ENCODE measurements around the gene ORMDL2.
"Not testable (repeated sequence)": the region's sequence is repeated elsewhere in the genome, so short reads cannot be mapped to it uniquely, and the experiment has no call there.

ORMDL2 gene

DNA sequence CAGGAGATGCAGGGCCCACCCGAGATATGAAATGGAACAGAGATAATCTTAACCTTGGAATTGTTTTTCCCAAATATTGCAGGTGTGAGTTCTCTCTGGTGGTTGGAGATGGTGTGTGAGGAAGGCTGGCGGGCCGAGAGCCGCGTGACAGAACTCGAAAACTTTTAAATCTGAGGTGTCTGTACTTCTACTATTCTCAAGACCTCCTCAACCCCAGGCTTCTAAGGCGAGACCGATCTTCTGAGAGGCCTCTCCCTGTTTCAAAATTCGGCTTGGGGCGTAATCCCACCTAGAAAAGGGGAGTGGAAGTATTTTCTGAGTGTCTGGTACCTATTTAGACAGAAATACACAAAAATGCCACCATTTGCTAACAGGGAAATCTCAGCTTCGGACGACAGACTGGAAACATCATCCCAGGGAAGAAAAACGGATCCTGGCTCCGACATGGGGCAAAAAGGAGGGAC is 928 bp upstream of the ORMDL2 start:
- DNase-seq, result peak; percentile 69 to 74

DNA sequence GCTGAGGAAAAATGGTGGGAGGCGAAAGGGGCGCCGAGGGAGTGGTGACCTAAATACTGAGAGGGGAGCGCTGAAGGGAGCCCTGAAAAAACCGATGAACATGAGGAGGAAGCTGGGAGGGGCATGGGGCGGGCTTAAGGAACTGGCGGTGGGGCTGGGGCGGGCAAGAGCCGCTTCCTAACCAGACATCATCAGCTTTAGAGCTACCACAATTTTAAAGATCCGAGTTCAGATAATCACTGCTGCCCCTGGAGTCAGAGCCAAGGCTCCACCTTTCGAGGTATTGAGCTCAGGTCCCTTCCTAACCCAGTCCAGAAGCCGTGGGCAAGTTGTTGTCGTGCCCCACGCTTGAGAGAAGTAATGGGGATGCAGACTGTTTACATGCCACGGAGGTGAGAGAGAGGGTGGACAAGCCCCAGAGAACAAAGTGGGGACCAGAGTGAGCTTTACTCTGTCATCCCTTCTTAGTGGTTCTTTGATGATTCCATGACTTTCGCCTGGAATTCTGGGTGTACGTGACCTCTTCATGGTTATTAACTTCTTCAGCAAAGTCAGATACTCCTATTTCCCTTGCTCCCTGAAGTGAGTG is 393 bp downstream of the ORMDL2 start:
- peak; percentile 88 to 90 for DNase-seq

More for the DNA sequence above, 928 bp upstream of the ORMDL2 start:
- TF ChIP-seq POLR2A (IDR thresholded peaks at IDR 0.05; ENCODE audit: low read length) (no peak), GATA1 (IDR thresholded peaks at IDR 0.05; ENCODE audit: low read depth, low read length) (no peak)

DNA sequence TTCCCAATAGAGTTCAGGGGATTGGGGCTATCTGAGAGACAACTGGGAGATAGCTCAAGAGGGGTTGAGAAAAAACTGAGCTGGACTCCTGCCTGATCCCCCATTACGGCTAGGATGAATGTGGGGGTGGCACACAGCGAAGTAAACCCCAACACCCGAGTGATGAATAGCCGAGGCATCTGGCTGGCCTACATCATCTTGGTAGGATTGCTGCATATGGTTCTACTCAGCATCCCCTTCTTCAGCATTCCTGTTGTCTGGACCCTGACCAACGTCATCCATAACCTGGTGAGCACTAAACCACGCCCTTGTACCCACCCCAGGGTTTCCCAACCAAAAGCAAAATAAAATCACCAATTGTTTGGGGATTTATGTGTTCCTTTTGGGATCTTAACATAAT is 1.0 kb downstream of the ORMDL2 start:
- TF ChIP-seq POLR2A (IDR thresholded peaks at IDR 0.05; ENCODE audit: low read length), result no peak
- TF ChIP-seq GATA1 (IDR thresholded peaks at IDR 0.05; ENCODE audit: low read depth, low read length), result no peak
- DNase-seq, result no peak

More for the DNA sequence above, 393 bp downstream of the ORMDL2 start:
- TF ChIP-seq POLR2A (IDR thresholded peaks at IDR 0.05; ENCODE audit: low read length) (no peak), GATA1 (IDR thresholded peaks at IDR 0.05; ENCODE audit: low read depth, low read length) (no peak)

DNA sequence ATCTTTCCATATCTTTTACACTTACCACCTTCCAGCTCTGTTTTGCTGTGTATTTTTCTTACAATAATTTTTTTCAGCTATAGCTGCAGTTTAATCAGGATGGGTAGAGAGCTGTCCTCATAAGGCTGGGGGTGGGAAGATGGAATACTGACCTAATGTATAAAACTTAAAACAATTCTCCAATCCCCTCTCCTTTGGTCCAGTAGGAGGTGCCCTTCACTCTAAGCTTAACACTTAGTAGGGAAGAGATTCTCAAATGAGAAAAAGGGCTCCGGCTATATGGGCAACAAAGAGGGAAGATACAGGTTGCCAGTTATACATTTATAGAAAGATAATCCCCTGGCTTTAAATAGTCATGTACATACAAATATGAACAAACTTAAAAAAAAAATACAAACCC is 2.8 kb downstream of the ORMDL2 start:
- TF ChIP-seq GATA1 (IDR thresholded peaks at IDR 0.05; ENCODE audit: low read depth, low read length) (no peak), POLR2A (IDR thresholded peaks at IDR 0.05; ENCODE audit: low read length) (peak; percentile 2)
- peak in 1 of 2 experiments; percentile 14 for DNase-seq

DNA sequence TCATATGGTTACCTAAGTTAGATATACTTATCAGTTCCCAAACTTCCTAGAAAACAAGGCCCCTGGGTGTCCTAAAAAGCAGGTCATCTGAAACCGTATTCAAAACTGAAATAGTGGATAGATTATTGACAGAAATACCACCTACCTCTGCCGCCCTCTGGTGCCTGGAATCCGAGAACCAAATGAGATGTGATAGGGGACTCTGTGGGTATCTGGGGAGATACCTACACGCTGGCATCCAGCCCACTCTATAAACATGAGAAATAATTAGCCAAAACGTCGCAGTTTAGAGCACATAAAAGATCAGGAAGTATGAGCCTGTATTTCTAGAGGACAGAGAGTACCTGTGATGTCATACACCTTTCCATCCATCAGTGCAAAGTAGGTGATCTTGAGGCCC is 4.4 kb downstream of the ORMDL2 start:
- TF ChIP-seq GATA1 (IDR thresholded peaks at IDR 0.05; ENCODE audit: low read depth, low read length) (no peak), POLR2A (IDR thresholded peaks at IDR 0.05; ENCODE audit: low read length) (peak; percentile 8)
- no peak for DNase-seq

DNA sequence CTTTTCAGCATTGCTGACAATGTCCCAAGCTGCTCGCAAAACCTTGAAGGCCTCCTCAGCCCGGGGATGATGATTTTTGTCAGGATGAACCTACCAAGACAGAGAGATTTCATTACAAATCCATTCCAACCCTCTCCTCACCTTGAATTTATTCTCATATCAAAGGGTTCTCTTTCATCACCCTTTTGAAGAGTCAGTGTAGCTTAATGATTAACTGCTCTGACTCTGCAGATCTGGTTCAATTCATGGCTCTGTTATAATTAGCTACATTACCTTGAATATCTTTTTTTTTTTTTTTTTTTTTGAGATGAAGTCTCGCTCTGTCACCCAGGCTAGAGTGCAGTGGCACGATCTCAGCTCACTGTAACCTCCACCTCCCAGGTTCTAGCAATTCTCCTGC is 5.6 kb downstream of the ORMDL2 start:
- no peak for DNase-seq
- TF ChIP-seq GATA1 (IDR thresholded peaks at IDR 0.05; ENCODE audit: low read depth, low read length) (no peak), POLR2A (IDR thresholded peaks at IDR 0.05; ENCODE audit: low read length) (no peak)

DNA sequence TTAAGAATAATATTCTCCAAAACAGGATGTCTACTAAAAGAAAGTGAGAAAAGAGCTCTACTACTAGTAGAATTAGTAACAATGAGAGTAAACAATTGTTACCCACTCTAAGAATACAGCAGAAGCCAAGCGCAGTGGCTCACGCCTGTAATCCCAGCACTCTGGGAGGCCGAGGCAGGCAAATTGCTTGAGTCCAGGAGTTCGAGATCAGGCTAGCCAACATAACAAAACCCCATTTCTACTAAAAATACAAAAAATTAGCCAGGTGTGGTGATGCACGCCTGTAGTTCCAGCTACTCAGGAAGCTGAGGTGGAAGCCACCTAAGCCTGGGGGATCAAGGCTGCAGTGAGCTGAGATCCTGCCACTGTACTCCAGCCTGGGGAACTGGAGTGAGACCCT is 6.9 kb downstream of the ORMDL2 start:
- no peak for TF ChIP-seq POLR2A (IDR thresholded peaks at IDR 0.05; ENCODE audit: low read length)
- no peak for TF ChIP-seq GATA1 (IDR thresholded peaks at IDR 0.05; ENCODE audit: low read depth, low read length)
- DNase-seq, result no peak

DNA sequence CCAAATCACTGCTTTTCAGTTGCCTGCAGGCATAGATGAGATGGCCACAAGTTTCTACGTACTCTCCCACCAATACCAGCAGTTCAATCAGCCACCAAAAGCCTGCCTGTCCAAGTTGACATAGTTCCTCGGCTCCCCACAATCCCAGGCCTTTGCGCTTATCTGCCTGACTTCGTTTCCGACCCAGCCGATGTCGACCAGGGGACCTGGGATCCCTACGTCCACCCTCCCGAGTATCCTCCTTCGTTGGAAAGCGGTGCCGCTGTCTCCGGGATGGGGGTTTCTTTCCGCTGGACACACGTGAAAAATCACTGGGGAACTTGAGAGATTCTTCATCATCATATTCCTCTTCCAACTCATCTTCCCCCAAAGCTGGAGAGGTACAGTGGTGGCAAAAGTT is 10.0 kb downstream of the ORMDL2 start:
- no peak for DNase-seq
- TF ChIP-seq GATA1 (IDR thresholded peaks at IDR 0.05; ENCODE audit: low read depth, low read length), result no peak
- TF ChIP-seq POLR2A (IDR thresholded peaks at IDR 0.05; ENCODE audit: low read length), result peak; percentile 12

DNA sequence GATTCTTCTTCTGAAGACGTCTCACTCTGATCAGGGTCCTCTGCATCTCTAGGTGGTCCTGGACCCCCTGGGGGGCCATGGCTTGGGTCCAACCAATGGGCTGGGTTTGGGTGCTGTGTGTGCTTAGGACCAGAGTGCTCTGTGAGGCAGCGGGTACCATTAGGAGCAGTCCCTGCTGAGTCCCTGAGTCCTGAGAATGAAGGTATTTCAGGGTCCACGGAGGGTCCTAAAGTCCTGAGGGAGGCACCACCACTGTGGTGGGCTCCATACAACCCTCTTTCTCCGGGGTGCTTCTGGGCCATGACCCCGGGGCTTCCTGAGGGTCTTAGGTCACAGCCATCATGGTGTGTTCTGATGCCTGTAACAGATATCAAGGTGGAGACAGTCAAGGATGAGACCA is 10.5 kb downstream of the ORMDL2 start:
- DNase-seq, result no peak
- TF ChIP-seq GATA1 (IDR thresholded peaks at IDR 0.05; ENCODE audit: low read depth, low read length) (no peak), POLR2A (IDR thresholded peaks at IDR 0.05; ENCODE audit: low read length) (no peak)

DNA sequence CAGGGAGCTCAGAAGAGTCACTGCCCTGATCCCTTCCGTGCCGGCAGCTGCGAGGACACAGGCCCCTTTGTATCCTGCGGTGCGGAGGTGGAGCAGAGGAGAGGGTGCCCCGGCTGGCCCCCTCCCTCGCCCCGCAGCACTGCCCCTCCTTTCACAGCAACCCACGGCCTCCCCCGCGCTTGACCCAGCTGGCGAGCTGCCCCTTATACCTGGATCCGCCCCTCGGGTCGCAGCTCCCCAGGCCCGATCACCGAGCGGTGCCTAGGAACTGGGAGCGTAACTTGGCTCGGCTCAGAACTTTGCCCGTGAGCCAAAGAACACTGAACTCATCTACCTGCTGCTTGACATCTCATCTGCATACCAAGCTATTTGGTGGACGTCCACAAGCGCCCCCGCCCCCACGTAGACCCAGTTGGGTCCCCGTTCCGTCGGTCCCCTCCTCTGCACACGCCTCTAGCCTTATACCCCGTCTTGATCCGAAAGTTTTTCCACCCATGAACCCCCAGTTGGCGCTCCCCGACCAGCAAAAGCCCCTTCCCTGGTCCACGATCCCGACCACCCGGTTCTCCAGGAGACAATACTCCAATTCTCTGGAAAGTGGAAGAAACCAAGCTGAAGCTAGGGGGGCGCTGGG is 12.2 kb downstream of the ORMDL2 start:
- TF ChIP-seq POLR2A (IDR thresholded peaks at IDR 0.05; ENCODE audit: low read length) (no peak), GATA1 (IDR thresholded peaks at IDR 0.05; ENCODE audit: low read depth, low read length) (no peak)
- peak; percentile 78 to 79 for DNase-seq

DNA sequence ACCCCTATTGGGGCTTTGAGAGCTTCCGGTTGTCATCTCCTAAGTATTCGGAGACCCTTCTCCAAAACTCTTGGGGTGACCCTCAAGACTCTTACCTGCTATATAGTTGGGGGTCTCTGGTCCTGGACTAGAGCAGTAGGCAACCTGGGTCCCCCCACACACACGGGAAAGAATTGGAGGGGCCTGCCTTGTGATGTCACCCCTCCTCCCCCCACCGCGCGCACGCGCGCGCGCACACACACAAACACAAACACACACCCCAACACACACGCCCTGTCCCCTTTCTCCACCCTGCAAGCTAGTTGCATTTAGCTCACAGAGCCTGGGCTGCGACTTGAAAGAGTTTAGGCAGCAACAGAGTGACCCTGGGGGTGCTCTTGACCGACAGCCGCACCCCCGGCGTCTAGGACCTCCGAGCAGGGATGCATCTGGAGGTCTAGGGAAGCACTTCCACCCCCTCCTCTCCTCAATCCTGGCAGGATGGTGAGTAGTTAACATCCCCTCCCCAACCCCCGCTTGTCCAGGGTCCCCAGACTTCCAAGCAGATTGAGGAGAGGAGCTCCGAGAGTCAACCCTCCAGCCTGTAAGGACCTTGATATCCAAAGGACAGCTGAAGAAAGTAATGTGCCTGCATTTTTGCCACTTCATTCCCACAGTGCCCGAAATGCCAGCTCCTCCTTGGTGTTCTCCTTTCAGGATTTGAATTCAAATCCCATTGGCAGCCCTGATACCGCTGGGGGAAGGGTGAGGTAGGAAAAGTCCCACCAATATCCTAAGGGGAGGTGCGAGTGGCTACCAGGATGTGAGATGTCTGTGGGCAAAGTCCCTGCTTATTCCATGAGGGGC is 13.0 kb downstream of the ORMDL2 start:
- peak; percentile 86 to 89 for DNase-seq

DNA sequence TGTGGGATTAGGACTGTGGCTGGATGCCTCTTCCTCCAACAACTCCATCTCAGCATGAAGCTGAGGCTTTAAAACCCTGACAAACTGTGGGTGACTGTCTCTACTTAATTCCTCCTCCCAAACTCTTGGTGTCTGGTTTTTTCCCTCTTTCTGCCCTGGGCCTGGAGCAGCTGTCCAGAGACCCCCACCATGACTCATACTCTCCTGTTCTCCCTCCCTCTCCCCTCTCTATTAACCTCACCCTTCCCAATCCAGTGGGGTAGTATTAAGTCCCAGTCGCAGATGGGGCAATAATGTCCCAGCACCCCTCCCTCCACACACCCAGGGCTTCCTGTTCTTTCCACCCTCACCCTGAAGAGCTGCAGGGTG is 13.6 kb downstream of the ORMDL2 start:
- no peak for DNase-seq

More for the DNA sequence above, 13.0 kb downstream of the ORMDL2 start:
- TF ChIP-seq POLR2A (IDR thresholded peaks at IDR 0.05; ENCODE audit: low read length), result peak; percentile 45
- no peak for TF ChIP-seq GATA1 (IDR thresholded peaks at IDR 0.05; ENCODE audit: low read depth, low read length)

DNA sequence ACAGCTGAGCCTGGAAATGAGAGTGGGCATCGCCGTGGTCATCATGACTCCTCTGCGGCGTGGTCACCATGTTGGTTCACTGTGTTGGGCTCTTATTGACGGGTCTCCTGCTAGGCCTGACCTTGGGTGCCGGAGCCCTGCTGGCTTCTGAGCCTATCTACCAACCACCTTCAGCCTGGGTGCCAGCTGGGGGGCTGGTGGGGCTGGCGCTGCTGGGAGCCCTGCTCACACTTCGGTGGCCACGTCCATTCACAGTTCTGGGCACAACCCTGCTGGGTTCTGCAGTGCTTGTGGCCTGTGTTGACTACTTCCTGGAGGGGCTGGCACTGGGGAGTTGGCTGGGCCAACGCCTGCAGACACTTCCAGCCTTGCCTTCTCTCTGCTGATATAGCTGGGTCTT is 15.2 kb downstream of the ORMDL2 start:
- DNase-seq, result no peak

More for the DNA sequence above, 13.6 kb downstream of the ORMDL2 start:
- TF ChIP-seq GATA1 (IDR thresholded peaks at IDR 0.05; ENCODE audit: low read depth, low read length) (no peak), POLR2A (IDR thresholded peaks at IDR 0.05; ENCODE audit: low read length) (no peak)

DNA sequence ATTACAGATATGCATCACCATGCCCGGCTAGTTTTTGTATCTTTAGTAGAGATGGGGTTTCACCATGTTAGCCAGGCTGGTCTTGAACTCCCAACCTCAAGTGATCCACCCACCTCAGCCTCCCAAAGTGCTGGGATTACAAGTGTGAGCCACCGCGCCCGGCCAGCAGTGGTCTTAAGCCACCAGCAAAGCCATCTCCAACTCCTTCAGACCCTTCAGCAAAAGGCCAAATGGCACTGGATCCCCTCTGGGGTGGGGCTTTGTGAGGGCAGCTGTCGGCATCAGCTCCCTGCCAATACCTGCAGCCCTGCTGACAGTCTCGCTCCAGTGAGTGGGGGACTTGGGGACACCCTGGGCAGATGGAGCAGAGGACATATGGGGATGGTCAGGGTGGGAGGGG is 16.6 kb downstream of the ORMDL2 start:
- not testable (repeated sequence) for DNase-seq

More for the DNA sequence above, 15.2 kb downstream of the ORMDL2 start:
- TF ChIP-seq GATA1 (IDR thresholded peaks at IDR 0.05; ENCODE audit: low read depth, low read length), result no peak
- no peak for TF ChIP-seq POLR2A (IDR thresholded peaks at IDR 0.05; ENCODE audit: low read length)

All from erythroblast (primary cell).